Activated T-cell treated with anti-CD3 and anti-CD28 coated beads, Interleukin-2, amount 50 U/mL, for 24 hours (primary cell): ENCODE results near the gene HAS3.

Experiments used
- DNase-seq: peaks from one replicate; pipeline ENCODE4 v3.0.0-alpha.2; 2020
- H3K27ac Mint-ChIP-seq: 2 replicates; pipeline ENCODE4 v1.8.0; 2020; ENCODE audit warnings: mild to moderate bottlenecking, mixed read lengths
- H3K27me3 Mint-ChIP-seq: 2 replicates; pipeline ENCODE4 v1.8.0; 2020; ENCODE audit warnings: mixed read lengths
- H3K36me3 Mint-ChIP-seq: 2 replicates; pipeline ENCODE4 v1.8.0; 2020; ENCODE audit warnings: low read depth, mixed read lengths
- H3K4me1 Mint-ChIP-seq: 2 replicates; pipeline ENCODE4 v1.8.0; 2020; ENCODE audit warnings: low read depth, mixed read lengths
- H3K4me3 Mint-ChIP-seq: 2 replicates; pipeline ENCODE4 v1.8.0; 2020; ENCODE audit warnings: mild to moderate bottlenecking, moderate library complexity, mixed read lengths
- H3K9me3 Mint-ChIP-seq: 2 replicates; pipeline ENCODE4 v1.8.0; 2020; ENCODE audit warnings: mixed read lengths

The HAS3 gene

DNA sequence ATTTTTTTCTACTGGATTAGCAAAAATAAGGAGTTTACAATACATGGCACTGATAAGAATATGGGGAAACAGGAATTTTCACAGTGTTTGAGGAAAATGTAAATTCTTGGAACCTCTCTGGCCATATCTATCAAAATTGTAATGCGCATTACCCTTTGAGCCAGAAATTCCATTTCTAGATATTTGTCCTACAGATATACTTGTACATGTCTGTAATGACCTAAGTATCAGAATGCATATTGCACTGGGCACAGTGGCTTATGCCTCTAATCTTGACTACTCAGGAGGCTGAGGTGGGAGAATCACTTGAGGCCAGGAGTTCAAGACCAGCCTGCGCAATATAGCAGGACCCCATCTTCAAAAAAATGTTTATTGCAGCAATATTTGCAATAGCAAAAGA, 25.8 kb upstream of the HAS3 start:
- Mint-ChIP-seq H3K27me3 (no peaks in the 10 kb centered on the region), H3K9me3 (no peaks in the 10 kb centered on the region), H3K27ac (no peak overlapping the region), H3K4me1 (no peaks in the 10 kb centered on the region), H3K36me3 (peaks cover 26% of the 10 kb centered on the region), H3K4me3 (no peak overlapping the region)
- DNase-seq = no peak

GRCh38 chr16:69083306-69083941, 22.0 kb upstream of the HAS3 start:
- H3K27ac Mint-ChIP-seq = no peak overlapping the region

DNA sequence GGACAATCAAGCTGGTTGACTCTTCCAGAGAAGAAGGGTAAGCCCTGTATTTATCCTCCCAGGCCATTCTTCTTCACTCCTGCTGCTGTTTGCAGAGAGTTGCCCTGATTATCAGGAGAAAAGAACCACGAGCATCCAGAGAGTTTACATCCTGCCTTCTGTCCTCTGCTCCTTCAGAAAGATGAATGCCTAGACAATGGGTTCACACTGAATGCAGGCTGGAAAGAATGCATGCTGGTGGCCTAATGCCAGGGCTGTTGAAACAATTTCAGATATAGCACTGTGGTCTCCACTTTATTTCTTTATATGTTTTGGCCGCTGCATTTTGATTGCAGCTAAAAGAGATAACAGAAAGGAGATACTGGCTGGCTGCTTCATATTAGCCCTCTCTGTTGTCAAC, 21.2 kb upstream of the HAS3 start:
- Mint-ChIP-seq H3K9me3 (no peaks in the 10 kb centered on the region), H3K4me1 (peaks cover 10% of the 10 kb centered on the region), H3K27me3 (no peaks in the 10 kb centered on the region), H3K4me3 (no peak overlapping the region), H3K36me3 (peaks cover 38% of the 10 kb centered on the region), H3K27ac (no peak overlapping the region)
- no peak for DNase-seq

More at GRCh38 chr16:69083306-69083941, 22.0 kb upstream of the HAS3 start:
- H3K27me3 Mint-ChIP-seq = no peaks in the 10 kb centered on the region
- no peak overlapping the region for H3K4me3 Mint-ChIP-seq
- peaks cover 2% of the 10 kb centered on the region for H3K4me1 Mint-ChIP-seq
- H3K36me3 Mint-ChIP-seq = peaks cover 38% of the 10 kb centered on the region
- H3K9me3 Mint-ChIP-seq = no peaks in the 10 kb centered on the region
- DNase-seq = no peak

DNA sequence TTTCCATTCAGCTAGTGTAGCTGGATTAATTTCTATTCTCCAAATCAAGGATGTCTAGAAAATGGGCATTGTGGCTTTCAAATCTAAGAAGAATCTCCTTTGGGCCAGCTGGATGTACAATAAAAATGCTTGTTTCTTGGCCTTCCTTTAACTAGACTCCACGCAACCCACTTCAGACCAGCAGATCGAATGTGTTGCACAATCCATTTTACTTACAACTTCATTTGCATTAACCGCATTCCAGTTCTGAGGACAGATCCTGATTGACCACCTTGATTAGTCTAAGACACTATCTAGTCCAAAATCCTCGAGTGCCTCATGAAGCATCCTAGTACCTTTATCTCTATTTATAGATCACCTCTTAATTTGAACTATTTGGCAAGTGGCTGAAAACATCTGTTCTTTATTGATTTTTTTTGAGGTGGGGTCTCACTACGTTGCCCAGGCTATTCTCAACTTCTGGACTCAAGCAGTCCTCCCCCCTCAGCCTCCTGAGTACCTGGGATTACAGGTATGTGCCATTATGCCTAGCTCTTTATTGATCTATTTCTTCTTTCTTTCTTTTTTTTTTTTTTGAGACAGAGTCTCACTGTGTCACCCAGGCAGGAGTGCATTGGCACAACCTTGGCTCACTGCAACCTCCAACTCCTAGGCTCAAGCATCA, 20.3 kb upstream of the HAS3 start:
- Mint-ChIP-seq H3K36me3 (peaks cover 38% of the 10 kb centered on the region), H3K9me3 (no peaks in the 10 kb centered on the region), H3K27ac (no peak overlapping the region), H3K4me3 (no peak overlapping the region), H3K27me3 (no peaks in the 10 kb centered on the region), H3K4me1 (peaks cover 13% of the 10 kb centered on the region)
- DNase-seq = no peak

DNA sequence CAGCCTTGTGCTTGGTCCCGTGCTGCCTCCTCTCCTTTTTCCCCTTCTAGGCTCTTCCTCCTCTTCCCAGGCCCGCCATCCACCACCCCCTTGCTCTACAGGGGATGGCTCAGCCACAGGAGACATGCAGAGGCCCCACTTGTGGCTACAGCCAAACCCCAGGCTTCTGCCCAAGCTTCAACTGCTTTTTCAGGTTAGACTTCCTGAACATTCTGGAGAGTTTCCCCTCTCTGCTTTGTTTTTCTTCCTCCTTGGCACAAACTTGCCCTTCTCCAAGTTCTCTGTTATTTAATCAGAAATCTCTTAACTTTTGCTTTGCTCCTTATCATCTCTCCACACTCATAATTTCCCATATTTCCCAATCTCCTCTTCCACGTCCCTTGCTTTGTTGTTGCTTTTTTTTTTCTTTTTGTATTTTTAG, 18.3 kb upstream of the HAS3 start:
- no peak for DNase-seq
- Mint-ChIP-seq H3K27ac (peak overlapping the region; percentile 70), H3K36me3 (peaks cover 38% of the 10 kb centered on the region), H3K9me3 (no peaks in the 10 kb centered on the region), H3K4me1 (peaks cover 13% of the 10 kb centered on the region), H3K4me3 (no peak overlapping the region), H3K27me3 (no peaks in the 10 kb centered on the region)

- DNase-seq = no peak
- Mint-ChIP-seq H3K36me3 (peaks cover 27% of the 10 kb centered on the region), H3K27me3 (no peaks in the 10 kb centered on the region), H3K4me1 (peaks cover 13% of the 10 kb centered on the region), H3K4me3 (no peak overlapping the region), H3K27ac (no peak overlapping the region), H3K9me3 (no peaks in the 10 kb centered on the region)
Measured at GRCh38 chr16:69088684-69089083, 16.8 kb upstream of the HAS3 start.

GRCh38 chr16:69089091-69089910, 16.2 kb upstream of the HAS3 start:
- peaks cover 13% of the 10 kb centered on the region for H3K4me1 Mint-ChIP-seq
- no peaks in the 10 kb centered on the region for H3K27me3 Mint-ChIP-seq
- H3K4me3 Mint-ChIP-seq = no peak overlapping the region
- no peak overlapping the region for H3K27ac Mint-ChIP-seq
- H3K36me3 Mint-ChIP-seq = peaks cover 21% of the 10 kb centered on the region
- H3K9me3 Mint-ChIP-seq = no peaks in the 10 kb centered on the region
- peak; percentile 36 for DNase-seq

GRCh38 chr16:69093974-69094373, 11.5 kb upstream of the HAS3 start:
- H3K9me3 Mint-ChIP-seq = no peaks in the 10 kb centered on the region
- no peaks in the 10 kb centered on the region for H3K27me3 Mint-ChIP-seq
- H3K27ac Mint-ChIP-seq = no peak overlapping the region
- DNase-seq = no peak
- H3K4me1 Mint-ChIP-seq = peaks cover 6% of the 10 kb centered on the region
- no peak overlapping the region for H3K4me3 Mint-ChIP-seq
- H3K36me3 Mint-ChIP-seq = no peaks in the 10 kb centered on the region

DNA sequence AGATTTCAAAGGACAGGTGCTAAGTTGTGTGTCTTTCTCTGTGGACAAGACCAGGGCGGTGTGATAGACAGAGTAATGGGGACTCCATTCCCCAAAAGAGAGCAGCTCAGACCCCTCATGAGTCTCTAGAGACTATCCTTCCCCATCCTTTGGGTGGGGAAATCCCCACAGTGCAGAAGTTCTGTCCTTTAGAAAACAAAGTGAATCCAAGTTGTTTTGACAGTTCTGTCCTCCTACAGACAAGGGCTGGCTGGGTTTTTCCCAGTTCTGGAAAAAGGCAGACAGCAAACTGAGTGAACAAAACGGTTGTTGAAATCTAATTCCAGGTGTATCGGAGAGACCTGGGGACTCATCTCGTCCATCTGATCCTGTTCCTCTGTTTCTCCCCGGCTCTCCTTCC, 11.0 kb upstream of the HAS3 start:
- no peak for DNase-seq
- Mint-ChIP-seq H3K27ac (no peak overlapping the region), H3K4me1 (peaks cover under 1% of the 10 kb centered on the region), H3K9me3 (no peaks in the 10 kb centered on the region), H3K36me3 (no peaks in the 10 kb centered on the region), H3K4me3 (no peak overlapping the region), H3K27me3 (no peaks in the 10 kb centered on the region)

- H3K27me3 Mint-ChIP-seq = no peaks in the 10 kb centered on the region
- H3K4me3 Mint-ChIP-seq = no peak overlapping the region
- no peaks in the 10 kb centered on the region for H3K36me3 Mint-ChIP-seq
- no peaks in the 10 kb centered on the region for H3K9me3 Mint-ChIP-seq
- no peaks in the 10 kb centered on the region for H3K4me1 Mint-ChIP-seq
- DNase-seq = no peak
- no peak overlapping the region for H3K27ac Mint-ChIP-seq
Measured at GRCh38 chr16:69095193-69095592, 10.3 kb upstream of the HAS3 start.

- Mint-ChIP-seq H3K27me3 (peaks cover 12% of the 10 kb centered on the region), H3K27ac (no peak overlapping the region), H3K4me3 (no peak overlapping the region), H3K4me1 (peaks cover under 1% of the 10 kb centered on the region), H3K9me3 (no peaks in the 10 kb centered on the region), H3K36me3 (no peaks in the 10 kb centered on the region)
- DNase-seq = no peak
Measured at GRCh38 chr16:69100071-69100691, 5.3 kb upstream of the HAS3 start.

- no peak overlapping the region for H3K27ac Mint-ChIP-seq
- peak; percentile 46 for DNase-seq
- peak overlapping the region; percentile 65 for H3K4me3 Mint-ChIP-seq
- peaks cover 49% of the 10 kb centered on the region for H3K27me3 Mint-ChIP-seq
- no peaks in the 10 kb centered on the region for H3K9me3 Mint-ChIP-seq
- H3K36me3 Mint-ChIP-seq = peaks cover 18% of the 10 kb centered on the region
- H3K4me1 Mint-ChIP-seq = peaks cover 21% of the 10 kb centered on the region
Measured at GRCh38 chr16:69106491-69107315, 1.2 kb downstream of the HAS3 start.

DNA sequence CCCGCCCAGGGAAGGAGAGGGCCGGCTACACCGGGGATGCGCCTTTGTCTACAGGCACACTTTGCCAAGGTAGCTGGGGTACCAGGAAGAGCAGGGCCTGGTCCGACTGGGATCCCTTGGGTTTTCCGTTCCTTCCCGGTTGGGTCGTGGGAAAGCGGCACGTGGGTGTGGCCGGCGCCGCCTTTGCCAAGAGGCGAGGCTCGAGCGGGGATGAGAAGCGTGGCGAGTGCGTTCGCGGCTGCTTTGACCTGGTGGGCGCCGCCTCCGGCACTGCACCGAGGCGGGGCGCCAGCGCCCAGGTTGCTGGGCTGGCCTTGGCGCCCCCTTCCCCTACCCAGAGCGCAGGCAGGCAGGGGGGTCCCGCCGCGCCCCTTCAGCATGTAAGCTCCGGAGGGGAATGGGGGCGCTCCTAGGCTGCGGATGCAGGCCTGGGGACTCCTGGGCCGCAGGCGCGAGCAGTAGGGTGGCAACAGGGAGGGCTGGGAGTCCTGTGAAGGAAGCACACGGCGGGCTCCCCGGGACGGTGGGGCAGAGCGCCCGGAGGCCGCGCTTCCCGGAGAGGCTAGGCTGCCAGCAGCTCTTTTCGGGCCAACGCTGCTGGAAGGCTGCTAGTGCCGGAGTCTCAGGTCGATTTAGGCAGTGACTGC, 2.0 kb downstream of the HAS3 start:
- peaks cover 18% of the 10 kb centered on the region for H3K36me3 Mint-ChIP-seq
- H3K27me3 Mint-ChIP-seq = peaks cover 49% of the 10 kb centered on the region
- DNase-seq = peak; percentile 41
- no peak overlapping the region for H3K27ac Mint-ChIP-seq
- H3K9me3 Mint-ChIP-seq = no peaks in the 10 kb centered on the region
- H3K4me1 Mint-ChIP-seq = peaks cover 21% of the 10 kb centered on the region
- peak overlapping the region; percentile 65 for H3K4me3 Mint-ChIP-seq
